ENCODE data around the gene FAM13A.

DNA sequence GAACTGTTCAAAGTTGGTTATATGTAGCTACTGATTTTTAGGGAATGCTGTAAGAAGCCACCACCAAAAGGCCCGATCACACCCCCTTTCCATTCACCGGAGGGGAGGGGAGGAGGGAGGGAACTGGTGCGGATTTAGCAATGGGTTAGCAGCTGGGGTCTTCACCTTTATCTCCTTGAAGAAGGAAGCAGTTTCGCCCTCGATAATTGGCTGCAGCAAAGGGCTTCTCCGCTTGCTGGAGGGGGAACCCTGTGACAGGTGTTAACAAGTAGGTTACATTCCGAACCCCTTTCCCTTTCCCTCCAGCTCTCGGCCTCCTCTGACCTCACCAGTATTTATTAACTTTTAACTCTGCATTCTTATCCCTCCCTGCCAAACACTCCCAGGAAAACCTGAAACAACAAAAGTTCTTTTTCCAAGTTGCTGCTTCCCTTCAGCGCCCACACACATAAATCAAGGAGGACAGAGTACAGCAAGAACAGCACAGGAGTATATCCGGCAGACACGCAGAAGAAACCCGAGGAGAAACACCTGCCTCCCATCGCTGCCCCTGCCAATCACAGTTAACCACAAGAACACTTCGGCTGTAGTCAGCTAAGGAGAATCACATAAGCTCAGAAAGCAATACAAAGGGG, 319.6 kb downstream of the FAM13A start:
- TF ChIP-seq, protein P1, sequence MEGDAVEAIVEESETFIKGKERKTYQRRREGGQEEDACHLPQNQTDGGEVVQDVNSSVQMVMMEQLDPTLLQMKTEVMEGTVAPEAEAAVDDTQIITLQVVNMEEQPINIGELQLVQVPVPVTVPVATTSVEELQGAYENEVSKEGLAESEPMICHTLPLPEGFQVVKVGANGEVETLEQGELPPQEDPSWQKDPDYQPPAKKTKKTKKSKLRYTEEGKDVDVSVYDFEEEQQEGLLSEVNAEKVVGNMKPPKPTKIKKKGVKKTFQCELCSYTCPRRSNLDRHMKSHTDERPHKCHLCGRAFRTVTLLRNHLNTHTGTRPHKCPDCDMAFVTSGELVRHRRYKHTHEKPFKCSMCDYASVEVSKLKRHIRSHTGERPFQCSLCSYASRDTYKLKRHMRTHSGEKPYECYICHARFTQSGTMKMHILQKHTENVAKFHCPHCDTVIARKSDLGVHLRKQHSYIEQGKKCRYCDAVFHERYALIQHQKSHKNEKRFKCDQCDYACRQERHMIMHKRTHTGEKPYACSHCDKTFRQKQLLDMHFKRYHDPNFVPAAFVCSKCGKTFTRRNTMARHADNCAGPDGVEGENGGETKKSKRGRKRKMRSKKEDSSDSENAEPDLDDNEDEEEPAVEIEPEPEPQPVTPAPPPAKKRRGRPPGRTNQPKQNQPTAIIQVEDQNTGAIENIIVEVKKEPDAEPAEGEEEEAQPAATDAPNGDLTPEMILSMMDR (IDR thresholded peaks at IDR 0.05) = no peak
- TF ChIP-seq POLR2A (IDR thresholded peaks at IDR 0.05) = no peak

Data from prostate gland (tissue), 2 donors.